ENCODE data around the gene ACBD5. TPM values are rescaled to one million over a fixed set of nuclear protein-coding genes. Genes with fewer than 3 reads are reported as not detected.
"Not testable (repeated sequence)": the region's sequence is repeated elsewhere in the genome, so short reads cannot be mapped to it uniquely, and the experiment has no call there.

The ACBD5 gene
- total RNA-seq, 1 donor from 2014 or later = 21.3 TPM

- Mint-ChIP-seq H3K27ac (peak overlapping the region; percentile 99), H3K27me3 (no peaks in the 10 kb centered on the region), H3K4me3 (ENCODE audit: low read depth) (peak overlapping the region; percentile 82), H3K4me1 (ENCODE audit: low read depth) (peaks cover 13% of the 10 kb centered on the region), H3K9me3 (ENCODE audit: low read depth) (no peaks in the 10 kb centered on the region), H3K36me3 (ENCODE audit: insufficient read depth) (no peaks in the 10 kb centered on the region)
- no peak for DNase-seq (ENCODE audit: low spot score, unreplicated experiment)
- no peak for TF ChIP-seq CTCF (IDR thresholded peaks at IDR 0.05; ENCODE audit: unreplicated experiment)
These were observed 2.5 kb upstream of the ACBD5 start for GRCh38 chr10:27242951-27243551.

- Mint-ChIP-seq H3K36me3 (ENCODE audit: insufficient read depth) (no peaks in the 10 kb centered on the region), H3K4me1 (ENCODE audit: low read depth) (peaks cover 13% of the 10 kb centered on the region), H3K27me3 (no peaks in the 10 kb centered on the region), H3K27ac (peak overlapping the region; percentile 99), H3K4me3 (ENCODE audit: low read depth) (peak overlapping the region; percentile 82), H3K9me3 (ENCODE audit: low read depth) (no peaks in the 10 kb centered on the region)
- TF ChIP-seq CTCF (IDR thresholded peaks at IDR 0.05; ENCODE audit: unreplicated experiment) = no peak
- no peak for DNase-seq (ENCODE audit: low spot score, unreplicated experiment)
These were observed 1.9 kb upstream of the ACBD5 start for GRCh38 chr10:27242473-27242950.

GRCh38 chr10:27241652-27242472 lies 1.3 kb upstream of the ACBD5 start:
- no peaks in the 10 kb centered on the region for H3K27me3 Mint-ChIP-seq
- H3K36me3 Mint-ChIP-seq (ENCODE audit: insufficient read depth) = no peaks in the 10 kb centered on the region
- peak; percentile 38 for TF ChIP-seq CTCF (IDR thresholded peaks at IDR 0.05; ENCODE audit: unreplicated experiment)
- H3K4me1 Mint-ChIP-seq (ENCODE audit: low read depth) = peaks cover 13% of the 10 kb centered on the region
- H3K27ac Mint-ChIP-seq = peak overlapping the region; percentile 99
- no peaks in the 10 kb centered on the region for H3K9me3 Mint-ChIP-seq (ENCODE audit: low read depth)
- peak overlapping the region; percentile 82 for H3K4me3 Mint-ChIP-seq (ENCODE audit: low read depth)
- peak; percentile 82 for DNase-seq (ENCODE audit: low spot score, unreplicated experiment)

GRCh38 chr10:27241010-27241651 lies 534 bp upstream of the ACBD5 start:
- H3K4me3 Mint-ChIP-seq (ENCODE audit: low read depth) = peak overlapping the region; percentile 82
- no peak for TF ChIP-seq CTCF (IDR thresholded peaks at IDR 0.05; ENCODE audit: unreplicated experiment)
- H3K27ac Mint-ChIP-seq = peak overlapping the region; percentile 99
- H3K4me1 Mint-ChIP-seq (ENCODE audit: low read depth) = peaks cover 13% of the 10 kb centered on the region
- no peaks in the 10 kb centered on the region for H3K27me3 Mint-ChIP-seq
- no peaks in the 10 kb centered on the region for H3K36me3 Mint-ChIP-seq (ENCODE audit: insufficient read depth)
- H3K9me3 Mint-ChIP-seq (ENCODE audit: low read depth) = no peaks in the 10 kb centered on the region
- no peak for DNase-seq (ENCODE audit: low spot score, unreplicated experiment)

- H3K9me3 Mint-ChIP-seq (ENCODE audit: low read depth); H3K36me3 Mint-ChIP-seq (ENCODE audit: insufficient read depth); H3K27me3 Mint-ChIP-seq; H3K4me3 Mint-ChIP-seq (ENCODE audit: low read depth); DNase-seq (ENCODE audit: low spot score, unreplicated experiment); H3K4me1 Mint-ChIP-seq (ENCODE audit: low read depth); H3K27ac Mint-ChIP-seq: not testable (repeated sequence)
These were observed 3.1 kb downstream of the ACBD5 start for GRCh38 chr10:27237531-27237930.

GRCh38 chr10:27236589-27237128 lies 3.9 kb downstream of the ACBD5 start:
- H3K36me3 Mint-ChIP-seq (ENCODE audit: insufficient read depth); H3K27me3 Mint-ChIP-seq; DNase-seq (ENCODE audit: low spot score, unreplicated experiment); H3K9me3 Mint-ChIP-seq (ENCODE audit: low read depth); H3K4me3 Mint-ChIP-seq (ENCODE audit: low read depth); H3K27ac Mint-ChIP-seq; H3K4me1 Mint-ChIP-seq (ENCODE audit: low read depth): not testable (repeated sequence)

Measured in progenitor cell of endocrine pancreas (in vitro differentiated cells).